Esophagus muscularis mucosa (tissue), 4 donors: ENCODE measurements around the gene FMN1. TPM values are rescaled to one million over a fixed set of nuclear protein-coding genes. Genes with fewer than 3 reads are reported as not detected.

Experiments used
- DNase-seq: peaks from one replicate; pipeline ENCODE4 v3.0.0-alpha.2; 2017; ENCODE audit errors: extremely low spot score
- H3K27ac ChIP-seq, 4 donors: fragments of 200-600 bp; sonication (generic); replicated peaks in 1 of 4; 1 replicate in 3 of 4; 2 replicates in 1 of 4; pipeline ENCODE4 v1.5.1; 2016 to 2019; ENCODE audit warnings: mild to moderate bottlenecking in 1 of 4
- H3K27me3 ChIP-seq, 4 donors: fragments of 200-600 bp; sonication (generic); one replicate each; pipeline versions ENCODE4 v1.5.1 to v1.6.0; 2016 to 2019
- H3K36me3 ChIP-seq, 4 donors: fragments of 200-600 bp; sonication (generic); one replicate each; pipeline ENCODE4 v1.5.1; 2016 to 2019
- H3K4me1 ChIP-seq, 4 donors: fragments of 200-600 bp; sonication (generic); one replicate each; pipeline ENCODE4 v1.5.1; 2016 to 2019
- H3K4me3 ChIP-seq, 4 donors: fragments of 200-600 bp; sonication (generic); 1 replicate in 2 of 4; 2 replicates in 2 of 4; pipeline ENCODE4 v1.5.1; 2016 to 2019; ENCODE audit warnings: mild to moderate bottlenecking in 4 of 4, moderate library complexity in 1 of 4
- H3K9me3 ChIP-seq, 4 donors: fragments of 200-600 bp; sonication (generic); 1 replicate in 3 of 4; 2 replicates in 1 of 4; pipeline ENCODE4 v1.5.1; 2016 to 2019
- CTCF ChIP-seq, 3 experiments: fragments of 200-600 bp in 2 of 3; fragments of 450-650 bp in 1 of 3; sonication (generic) in 2 of 3; IDR thresholded peaks; one replicate each; pipeline ENCODE4 v1.5.1; 2017 to 2019; ENCODE audit warnings: antibody characterized with exemption in 3 of 3, mild to moderate bottlenecking in 2 of 3, moderate library complexity in 1 of 3
- EP300 ChIP-seq: sonication (generic); formaldehyde crosslinking; IDR thresholded peaks from one replicate; pipeline ENCODE4 v1.6.1; 2017; ENCODE audit warnings: antibody characterized with exemption
- POLR2A ChIP-seq: fragments of 450-650 bp; IDR thresholded peaks from one replicate; pipeline ENCODE4 v1.6.1; 2017; ENCODE audit warnings: antibody characterized with exemption, moderate library complexity, mild to moderate bottlenecking, low read depth
- POLR2AphosphoS5 ChIP-seq, 2 donors: sonication (generic); formaldehyde crosslinking; IDR thresholded peaks; one replicate each; pipeline ENCODE4 v1.6.1; 2017; ENCODE audit warnings: antibody characterized with exemption in 2 of 2
- WGBS: methylation state at CpG from one replicate; pipeline ENCODE4 v1.1.5; 2018; 5-methylcytosine and 5-hydroxymethylcytosine counted together
- intact Hi-C: fragments of 100-400 bp; cut with DNase I; formaldehyde crosslinking; loops from one replicate; pipeline ENCODE4 v1.15.1; 2023
- total RNA-seq, 4 donors: library from RNA; depleted of rRNA; stranded (reverse); fragments of >200 nt; gene quantifications; one replicate each; pipeline versions ENCODE4 v1.1.0 to v1.2.1, GENCODE V29; 2016

Gene FMN1
- total RNA-seq, 4 donors from 2014 or later, result 4.8 to 12.5 (median 8.6) TPM

DNA sequence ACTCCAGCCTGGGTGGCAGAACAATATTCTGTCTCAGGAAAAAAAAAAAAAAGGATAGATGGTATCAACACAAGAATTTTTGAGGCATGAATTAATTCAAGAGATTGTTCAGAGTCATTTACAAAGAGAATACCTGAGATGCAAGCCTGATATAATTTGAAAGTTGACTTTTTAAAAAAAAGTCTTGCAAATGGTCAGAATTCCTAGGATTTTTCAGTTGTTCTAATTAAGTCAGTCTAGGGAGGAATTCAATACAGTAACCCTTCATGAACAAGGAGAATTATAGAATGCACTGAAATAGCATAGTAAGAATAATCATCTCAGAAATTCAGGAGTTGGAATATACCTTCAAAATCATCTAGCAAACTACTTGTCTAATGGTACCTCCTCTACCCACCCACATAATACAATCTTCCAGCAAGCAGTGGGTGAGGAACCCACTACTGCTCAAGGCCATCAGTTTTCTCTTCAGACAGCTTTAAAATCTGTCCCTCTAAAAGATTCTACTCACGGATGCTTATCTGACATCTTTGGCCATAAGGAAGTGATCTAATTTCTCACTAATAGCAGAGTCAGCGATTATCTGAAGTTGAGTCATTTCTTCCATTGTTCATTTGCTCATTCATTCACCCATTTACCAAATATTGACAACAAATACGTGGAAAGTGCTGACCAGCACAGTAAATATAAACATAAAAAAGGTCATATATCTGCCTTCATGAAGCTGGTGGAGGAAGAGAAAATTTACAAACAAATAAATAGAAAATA, 317.1 kb downstream of the FMN1 start:
- 65% methylated on average over 3 of the region's 3 CpGs for WGBS
- Histone ChIP-seq H3K36me3 (no peaks in the 10 kb centered on the region), H3K4me3 (no peak overlapping the region), H3K27ac (peak overlapping the region; percentile 73 to 78 (median 76)), H3K9me3 (no peaks in the 10 kb centered on the region), H3K4me1 (peaks cover 3 to 78% (median 68%) of the 10 kb centered on the region in 4 donors), H3K27me3 (no peaks in the 10 kb centered on the region)
- TF ChIP-seq POLR2AphosphoS5 (IDR thresholded peaks at IDR 0.05), result no peak
- TF ChIP-seq EP300, result no peak
- TF ChIP-seq POLR2A, result no peak
- no peak for TF ChIP-seq CTCF (IDR thresholded peaks at IDR 0.05)
- intact Hi-C loops, result no loop called here
- DNase-seq, result no peak

GRCh38 chr15:32873284-32874114, 321.0 kb downstream of the FMN1 start:
- no peak for DNase-seq
- H3K36me3 ChIP-seq, result no peaks in the 10 kb centered on the region
- 66% methylated on average over 15 of the region's 15 CpGs for WGBS
- peak overlapping the region; percentile 78 to 86 (median 84) for H3K27ac ChIP-seq
- H3K9me3 ChIP-seq, result no peaks in the 10 kb centered on the region
- H3K4me1 ChIP-seq, result peaks cover 6 to 89% (median 81%) of the 10 kb centered on the region in 4 donors
- no peak overlapping the region for H3K4me3 ChIP-seq
- intact Hi-C loops, result no loop called here
- TF ChIP-seq CTCF (IDR thresholded peaks at IDR 0.05) (no peak), EP300 (no peak), POLR2AphosphoS5 (IDR thresholded peaks at IDR 0.05) (no peak), POLR2A (no peak)
- no peaks in the 10 kb centered on the region for H3K27me3 ChIP-seq

GRCh38 chr15:32872621-32873283, 321.8 kb downstream of the FMN1 start:
- Histone ChIP-seq H3K27ac (peak overlapping the region; percentile 78 to 86 (median 84)), H3K27me3 (no peaks in the 10 kb centered on the region), H3K9me3 (no peaks in the 10 kb centered on the region), H3K4me1 (peaks cover 6 to 82% (median 74%) of the 10 kb centered on the region in 4 donors), H3K4me3 (no peak overlapping the region), H3K36me3 (no peaks in the 10 kb centered on the region)
- DNase-seq, result no peak
- TF ChIP-seq POLR2AphosphoS5 (IDR thresholded peaks at IDR 0.05) (peak; percentile 65 to 82), EP300 (peak; percentile 36), POLR2A (no peak)
- 26% methylated on average over 5 of the region's 5 CpGs for WGBS
- intact Hi-C loops, result no loop called here

DNA sequence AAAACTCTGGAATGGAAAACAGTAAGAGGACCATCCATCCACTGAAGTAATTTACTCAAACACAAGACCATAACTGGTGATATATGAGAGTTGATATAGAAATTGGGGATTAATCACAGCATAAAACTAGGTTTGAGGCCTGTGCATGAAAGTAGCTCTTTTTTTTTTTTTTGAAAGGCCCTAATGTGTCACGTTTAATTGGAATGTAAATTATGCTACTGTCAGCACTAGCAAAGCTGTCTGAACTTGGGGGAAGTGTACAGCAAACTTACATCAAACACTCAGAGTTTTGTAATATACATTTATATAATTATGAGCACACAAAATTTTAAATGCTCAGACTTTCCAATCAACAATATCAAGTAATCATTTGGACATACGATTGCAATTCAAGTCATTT, 322.6 kb downstream of the FMN1 start:
- intact Hi-C loops, result no loop called here
- Histone ChIP-seq H3K4me1 (peaks cover 6 to 81% (median 72%) of the 10 kb centered on the region in 4 donors), H3K27me3 (no peaks in the 10 kb centered on the region), H3K27ac (peak overlapping the region; percentile 78 to 86 (median 84)), H3K36me3 (no peaks in the 10 kb centered on the region), H3K4me3 (no peak overlapping the region), H3K9me3 (no peaks in the 10 kb centered on the region)
- TF ChIP-seq EP300, result no peak
- TF ChIP-seq CTCF (IDR thresholded peaks at IDR 0.05), result no peak
- no peak for TF ChIP-seq POLR2AphosphoS5 (IDR thresholded peaks at IDR 0.05)
- no peak for TF ChIP-seq POLR2A
- WGBS, result 61% methylated on average over 2 of the region's 2 CpGs
- no peak for DNase-seq
